Measurements from ENCODE around the gene C1orf174. TPM values are rescaled to one million over a fixed set of nuclear protein-coding genes. Genes with fewer than 3 reads are reported as not detected.

The C1orf174 gene
- total RNA-seq, 1 experiment from 2014 or later: 22.1 TPM

DNA sequence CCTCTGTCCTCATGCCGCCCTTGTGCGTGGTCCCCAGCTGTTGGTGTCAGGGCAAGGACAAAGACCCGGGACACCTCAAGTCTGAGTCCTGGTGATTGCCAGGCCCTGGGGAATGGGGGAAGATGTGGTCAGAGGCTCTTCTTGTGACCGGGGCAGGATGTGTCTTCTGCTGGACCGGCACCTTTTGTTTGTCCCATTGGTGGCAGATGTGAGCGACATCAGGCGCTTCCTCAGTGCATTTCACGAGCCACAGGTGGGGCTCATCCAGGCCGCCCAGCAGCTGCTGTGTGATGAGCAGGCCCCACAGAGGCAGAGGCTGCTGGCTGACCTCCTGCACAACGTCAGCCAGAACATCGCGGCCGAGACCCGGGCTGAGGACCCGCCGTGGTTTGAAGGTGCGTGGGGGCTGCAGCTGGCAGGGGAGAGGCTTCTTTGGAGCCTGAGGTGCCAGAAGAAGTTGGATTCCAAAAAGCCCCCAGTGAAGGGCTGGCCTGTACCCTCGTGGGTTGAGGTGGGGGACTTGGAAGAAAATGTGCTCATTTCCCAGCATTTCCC, 34.4 kb downstream of the C1orf174 start:
- no peak for DNase-seq
- H3F3A ChIP-seq (ENCODE audit: insufficient read depth, low read depth): no peaks in the 10 kb centered on the region
- H3K4me1 ChIP-seq (replicated peaks; ENCODE audit: insufficient read depth): no peaks in the 10 kb centered on the region
- BruUV-seq (replicated peaks): no TSS peak
- ChIA-PET CTCF (no interaction called here), POLR2A (ENCODE audit: unreplicated experiment) (no interaction called here)
- no peak overlapping the region for H3K27ac ChIP-seq
- H3K4me3 ChIP-seq: no peak overlapping the region
- H3K79me2 ChIP-seq (ENCODE audit: low read depth): no peaks in the 10 kb centered on the region
- no peak overlapping the region for H3K4me2 ChIP-seq
- H3K27me3 ChIP-seq (ENCODE audit: insufficient read depth, low read depth): no peaks in the 10 kb centered on the region
- no peaks in the 10 kb centered on the region for H3K9me2 ChIP-seq (ENCODE audit: insufficient read depth)
- intact Hi-C loops (cut with micrococcal nuclease; ENCODE audit: unreplicated experiment): no loop called here
- H4K20me1 ChIP-seq (ENCODE audit: insufficient read depth): no peaks in the 10 kb centered on the region
- H3K9me3 ChIP-seq (ENCODE audit: insufficient read depth, low read depth): no peaks in the 10 kb centered on the region
- no peak overlapping the region for H2AFZ ChIP-seq
- H3K36me3 ChIP-seq (ENCODE audit: low read depth): no peaks in the 10 kb centered on the region
- TF ChIP-seq, protein P1, sequence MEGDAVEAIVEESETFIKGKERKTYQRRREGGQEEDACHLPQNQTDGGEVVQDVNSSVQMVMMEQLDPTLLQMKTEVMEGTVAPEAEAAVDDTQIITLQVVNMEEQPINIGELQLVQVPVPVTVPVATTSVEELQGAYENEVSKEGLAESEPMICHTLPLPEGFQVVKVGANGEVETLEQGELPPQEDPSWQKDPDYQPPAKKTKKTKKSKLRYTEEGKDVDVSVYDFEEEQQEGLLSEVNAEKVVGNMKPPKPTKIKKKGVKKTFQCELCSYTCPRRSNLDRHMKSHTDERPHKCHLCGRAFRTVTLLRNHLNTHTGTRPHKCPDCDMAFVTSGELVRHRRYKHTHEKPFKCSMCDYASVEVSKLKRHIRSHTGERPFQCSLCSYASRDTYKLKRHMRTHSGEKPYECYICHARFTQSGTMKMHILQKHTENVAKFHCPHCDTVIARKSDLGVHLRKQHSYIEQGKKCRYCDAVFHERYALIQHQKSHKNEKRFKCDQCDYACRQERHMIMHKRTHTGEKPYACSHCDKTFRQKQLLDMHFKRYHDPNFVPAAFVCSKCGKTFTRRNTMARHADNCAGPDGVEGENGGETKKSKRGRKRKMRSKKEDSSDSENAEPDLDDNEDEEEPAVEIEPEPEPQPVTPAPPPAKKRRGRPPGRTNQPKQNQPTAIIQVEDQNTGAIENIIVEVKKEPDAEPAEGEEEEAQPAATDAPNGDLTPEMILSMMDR (conservative IDR thresholded peaks at IDR 0.05): no peak
- no peak for TF ChIP-seq EZH2 (IDR thresholded peaks at IDR 0.05; ENCODE audit: low read depth)

DNA sequence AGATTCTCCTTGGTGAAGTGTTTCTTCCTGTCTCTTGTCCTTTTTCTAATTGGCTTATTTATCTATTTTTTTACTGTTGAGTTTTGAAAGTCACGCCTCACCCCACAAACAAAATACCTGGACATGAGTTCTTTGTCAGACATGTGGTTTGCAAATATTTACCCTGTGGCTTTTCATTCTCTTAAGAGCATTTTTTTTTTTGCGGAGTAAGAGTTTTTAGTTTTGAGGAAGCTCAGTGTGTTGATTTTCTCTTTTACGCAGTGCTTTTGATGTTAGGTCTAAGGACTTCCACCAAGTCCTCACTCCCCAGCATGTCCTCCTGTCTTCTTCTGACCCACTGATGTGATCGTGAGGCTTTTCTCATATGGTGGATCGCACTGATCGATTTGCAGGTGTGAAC, 35.2 kb downstream of the C1orf174 start:
- TF ChIP-seq EZH2 (IDR thresholded peaks at IDR 0.05; ENCODE audit: low read depth): no peak
- TF ChIP-seq, protein P1 (conservative IDR thresholded peaks at IDR 0.05): no peak
- Histone ChIP-seq H2AFZ (no peak overlapping the region), H3K4me2 (no peak overlapping the region), H3K9me3 (ENCODE audit: insufficient read depth, low read depth) (no peaks in the 10 kb centered on the region), H3F3A (ENCODE audit: insufficient read depth, low read depth) (no peaks in the 10 kb centered on the region), H3K9me2 (ENCODE audit: insufficient read depth) (no peaks in the 10 kb centered on the region), H3K4me1 (replicated peaks; ENCODE audit: insufficient read depth) (no peaks in the 10 kb centered on the region), H3K79me2 (ENCODE audit: low read depth) (no peaks in the 10 kb centered on the region), H3K27me3 (ENCODE audit: insufficient read depth, low read depth) (no peaks in the 10 kb centered on the region), H3K36me3 (ENCODE audit: low read depth) (no peaks in the 10 kb centered on the region), H4K20me1 (ENCODE audit: insufficient read depth) (no peaks in the 10 kb centered on the region), H3K27ac (no peak overlapping the region), H3K4me3 (no peak overlapping the region)
- no TSS peak for BruUV-seq (replicated peaks)
- ChIA-PET POLR2A (ENCODE audit: unreplicated experiment) (no interaction called here), CTCF (no interaction called here)
- intact Hi-C loops (cut with micrococcal nuclease; ENCODE audit: unreplicated experiment): no loop called here
- no peak for DNase-seq

DNA sequence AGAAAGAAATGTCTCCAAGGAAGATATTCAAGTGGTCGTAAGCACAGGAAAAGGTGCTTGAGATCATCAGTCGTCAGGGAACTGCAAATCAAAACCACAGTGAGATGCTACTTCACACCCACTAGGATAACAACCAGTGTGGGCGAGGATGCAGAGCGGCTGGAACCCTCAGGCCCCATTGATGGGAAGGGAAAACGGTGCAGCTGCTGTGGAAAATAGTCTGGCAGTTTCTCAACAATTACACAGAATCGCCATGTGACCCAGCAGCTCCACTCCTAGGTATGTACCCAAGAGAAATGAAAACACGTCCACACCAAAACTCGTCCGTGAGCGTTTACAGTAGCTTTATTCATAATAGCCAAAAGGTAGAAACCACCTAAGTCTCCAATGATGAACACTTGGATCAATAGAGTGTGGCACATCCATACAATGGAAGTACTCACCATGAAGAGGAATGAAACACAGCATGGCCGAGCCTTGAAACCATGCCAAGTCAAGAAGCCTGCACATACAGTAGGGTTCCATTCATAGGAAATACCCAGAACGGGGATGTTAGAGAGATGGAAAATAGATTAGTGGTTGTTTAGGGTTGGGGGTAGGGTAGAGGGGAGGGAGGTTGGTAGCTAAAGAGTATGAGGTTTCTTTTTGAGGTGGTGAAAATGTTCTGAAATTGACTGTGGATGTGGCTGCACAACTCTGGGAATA, 36.7 kb downstream of the C1orf174 start:
- no TSS peak for BruUV-seq (replicated peaks)
- Histone ChIP-seq H3K27ac (no peak overlapping the region), H4K20me1 (ENCODE audit: insufficient read depth) (no peaks in the 10 kb centered on the region), H3K4me2 (no peak overlapping the region), H3F3A (ENCODE audit: insufficient read depth, low read depth) (no peaks in the 10 kb centered on the region), H3K4me3 (no peak overlapping the region), H3K79me2 (ENCODE audit: low read depth) (peaks cover 3% of the 10 kb centered on the region; the same call in 1 of the 2 replicates), H3K27me3 (ENCODE audit: insufficient read depth, low read depth) (no peaks in the 10 kb centered on the region), H3K9me3 (ENCODE audit: insufficient read depth, low read depth) (no peaks in the 10 kb centered on the region), H3K4me1 (replicated peaks; ENCODE audit: insufficient read depth) (0 out of 2 replicates have a peak, but pooled peaks cover 2% of the 10 kb centered on the region), H2AFZ (no peak overlapping the region), H3K36me3 (ENCODE audit: low read depth) (no peaks in the 10 kb centered on the region), H3K9me2 (ENCODE audit: insufficient read depth) (no peaks in the 10 kb centered on the region)
- CTCF ChIA-PET: no interaction called here
- intact Hi-C loops (cut with micrococcal nuclease; ENCODE audit: unreplicated experiment): no loop called here
- POLR2A ChIA-PET (ENCODE audit: unreplicated experiment): no interaction called here
- DNase-seq: no peak
- TF ChIP-seq, protein P1 (conservative IDR thresholded peaks at IDR 0.05): no peak
- no peak for TF ChIP-seq EZH2 (IDR thresholded peaks at IDR 0.05; ENCODE audit: low read depth)

Data from PC-9 (cell line).